Measurements from ENCODE around the gene S100A13.

DNA sequence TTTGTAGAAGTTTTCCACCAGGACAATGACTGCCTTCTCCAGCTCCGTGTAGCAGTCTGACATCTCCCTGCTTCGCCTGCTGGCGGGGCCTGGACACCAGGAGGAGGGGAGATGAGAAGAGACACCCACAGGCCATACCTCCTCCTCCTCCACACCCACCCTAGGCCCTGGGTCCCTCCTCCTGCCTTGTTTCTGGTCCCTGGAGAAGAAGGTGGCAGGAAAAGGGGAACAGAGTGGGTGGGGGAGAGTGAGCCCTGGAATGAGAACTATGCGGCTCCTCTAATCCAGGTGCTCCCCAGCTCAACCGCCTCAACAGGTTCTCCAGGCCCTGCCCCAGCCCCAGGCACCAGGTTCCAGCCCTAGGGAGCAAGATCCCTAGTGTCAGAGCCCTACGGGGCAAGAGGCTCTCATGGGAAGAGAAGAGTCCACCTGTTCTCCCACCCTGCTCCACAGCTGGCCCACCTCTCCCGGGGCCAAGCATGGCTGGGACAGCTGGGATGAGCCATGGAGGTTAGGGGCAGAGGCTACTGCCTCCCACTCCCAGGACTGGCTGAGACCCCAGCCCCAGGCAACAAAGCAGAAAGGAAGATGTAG is 19.1 kb downstream of the S100A13 start:
- TF ChIP-seq, protein P1, sequence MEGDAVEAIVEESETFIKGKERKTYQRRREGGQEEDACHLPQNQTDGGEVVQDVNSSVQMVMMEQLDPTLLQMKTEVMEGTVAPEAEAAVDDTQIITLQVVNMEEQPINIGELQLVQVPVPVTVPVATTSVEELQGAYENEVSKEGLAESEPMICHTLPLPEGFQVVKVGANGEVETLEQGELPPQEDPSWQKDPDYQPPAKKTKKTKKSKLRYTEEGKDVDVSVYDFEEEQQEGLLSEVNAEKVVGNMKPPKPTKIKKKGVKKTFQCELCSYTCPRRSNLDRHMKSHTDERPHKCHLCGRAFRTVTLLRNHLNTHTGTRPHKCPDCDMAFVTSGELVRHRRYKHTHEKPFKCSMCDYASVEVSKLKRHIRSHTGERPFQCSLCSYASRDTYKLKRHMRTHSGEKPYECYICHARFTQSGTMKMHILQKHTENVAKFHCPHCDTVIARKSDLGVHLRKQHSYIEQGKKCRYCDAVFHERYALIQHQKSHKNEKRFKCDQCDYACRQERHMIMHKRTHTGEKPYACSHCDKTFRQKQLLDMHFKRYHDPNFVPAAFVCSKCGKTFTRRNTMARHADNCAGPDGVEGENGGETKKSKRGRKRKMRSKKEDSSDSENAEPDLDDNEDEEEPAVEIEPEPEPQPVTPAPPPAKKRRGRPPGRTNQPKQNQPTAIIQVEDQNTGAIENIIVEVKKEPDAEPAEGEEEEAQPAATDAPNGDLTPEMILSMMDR (IDR thresholded peaks at IDR 0.05): no peak
- TF ChIP-seq POLR2AphosphoS5 (IDR thresholded peaks at IDR 0.05) (no peak), POLR2A (IDR thresholded peaks at IDR 0.05) (no peak)
